Tibial nerve (tissue), 4 donors: ENCODE results near the gene DNAJB6. TPM values are rescaled to one million over a fixed set of nuclear protein-coding genes. Genes with fewer than 3 reads are reported as not detected.

Experiments
- DNase-seq, 2 donors: peaks; one replicate each; pipeline ENCODE4 v3.0.0-alpha.2; 2019; ENCODE audit warnings: low spot score in 2 of 2
- H3K27ac ChIP-seq, 4 donors: fragments of 200-600 bp; sonication (generic) in 3 of 4; one replicate each; pipeline ENCODE4 v1.5.1; 2017 to 2019; ENCODE audit warnings: mild to moderate bottlenecking in 1 of 4
- H3K27me3 ChIP-seq, 2 donors: fragments of 200-600 bp; sonication (generic) in 1 of 2; one replicate each; pipeline versions ENCODE4 v1.5.1 to v1.6.0; 2017 to 2019
- H3K36me3 ChIP-seq, 3 donors: fragments of 200-600 bp; sonication (generic); one replicate each; pipeline ENCODE4 v1.5.1; 2018 to 2019
- H3K4me1 ChIP-seq, 4 donors: fragments of 200-600 bp; sonication (generic) in 3 of 4; one replicate each; pipeline ENCODE4 v1.5.1; 2017 to 2019
- H3K4me3 ChIP-seq, 4 donors: fragments of 200-600 bp; sonication (generic) in 3 of 4; one replicate each; pipeline ENCODE4 v1.5.1; 2017 to 2019; ENCODE audit warnings: mild to moderate bottlenecking in 1 of 4, moderate library complexity in 1 of 4
- H3K9me3 ChIP-seq, 4 donors: fragments of 200-600 bp; sonication (generic) in 3 of 4; one replicate each; pipeline ENCODE4 v1.5.1; 2017 to 2019
- EP300 ChIP-seq, 2 donors: sonication (generic); formaldehyde crosslinking; IDR thresholded peaks; one replicate each; pipeline ENCODE4 v1.6.1; 2017; ENCODE audit warnings: antibody characterized with exemption in 2 of 2, mild to moderate bottlenecking in 1 of 2
- POLR2A ChIP-seq, 2 donors: fragments of 450-650 bp; IDR thresholded peaks; one replicate each; pipeline ENCODE4 v1.6.1; 2017; ENCODE audit warnings: antibody characterized with exemption in 2 of 2, mild to moderate bottlenecking in 2 of 2, moderate library complexity in 2 of 2
- WGBS, 2 donors: methylation state at CpG; one replicate each; pipeline ENCODE4 v1.1.5; 2018; 5-methylcytosine and 5-hydroxymethylcytosine counted together
- total RNA-seq, 4 donors: library from RNA; depleted of rRNA; stranded (reverse); fragments of >200 nt; gene quantifications; one replicate each; pipeline ENCODE4 v1.1.0, GENCODE V29; 2016
- TF ChIP-seq, protein P1 (sequence below), 5 experiments: fragments of 200-600 bp in 3 of 5; fragments of 450-650 bp in 2 of 5; sonication (generic) in 3 of 5; IDR thresholded peaks; one replicate each; pipeline ENCODE4 v1.5.1; 2016 to 2019; ENCODE audit warnings: antibody characterized with exemption in 5 of 5, mild to moderate bottlenecking in 3 of 5, moderate library complexity in 2 of 5

The DNAJB6 gene
- total RNA-seq, 4 donors from 2014 or later, result 85.5 to 106 (median 96.9) TPM

DNA sequence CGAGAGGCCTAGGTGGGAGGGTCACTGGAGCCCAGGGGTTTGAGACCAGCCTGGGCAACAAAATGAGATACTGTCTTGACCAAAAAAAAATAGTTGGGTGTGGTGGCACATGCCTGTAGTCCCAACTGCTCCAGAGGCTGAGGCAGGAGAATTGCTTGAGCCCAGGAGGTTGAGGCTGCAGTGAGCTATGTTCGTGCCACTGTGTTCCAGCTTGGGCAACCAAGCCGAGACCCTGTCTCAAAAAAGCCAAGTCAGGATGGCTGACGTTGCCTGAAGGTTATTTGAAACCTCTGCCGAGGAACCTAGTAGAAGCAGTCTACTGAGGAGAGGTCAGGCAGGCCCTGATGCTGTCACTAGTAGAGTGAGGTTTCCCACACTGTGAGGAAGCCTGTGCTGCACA, 22.8 kb downstream of the DNAJB6 start:
- Histone ChIP-seq H3K9me3 (no peaks in the 10 kb centered on the region), H3K4me3 (no peak overlapping the region), H3K36me3 (peaks cover 0 to 60% (median 16%) of the 10 kb centered on the region in 3 donors), H3K27me3 (no peaks in the 10 kb centered on the region), H3K27ac (no peak overlapping the region), H3K4me1 (peaks cover 0 to 49% (median 23%) of the 10 kb centered on the region in 4 donors)
- 81 to 84% methylated on average over 5 of the region's 5 CpGs for WGBS, 2 donors
- no peak for DNase-seq
- TF ChIP-seq POLR2A (IDR thresholded peaks at IDR 0.05), result no peak
- TF ChIP-seq EP300 (IDR thresholded peaks at IDR 0.05), result no peak
- TF ChIP-seq, protein P1, sequence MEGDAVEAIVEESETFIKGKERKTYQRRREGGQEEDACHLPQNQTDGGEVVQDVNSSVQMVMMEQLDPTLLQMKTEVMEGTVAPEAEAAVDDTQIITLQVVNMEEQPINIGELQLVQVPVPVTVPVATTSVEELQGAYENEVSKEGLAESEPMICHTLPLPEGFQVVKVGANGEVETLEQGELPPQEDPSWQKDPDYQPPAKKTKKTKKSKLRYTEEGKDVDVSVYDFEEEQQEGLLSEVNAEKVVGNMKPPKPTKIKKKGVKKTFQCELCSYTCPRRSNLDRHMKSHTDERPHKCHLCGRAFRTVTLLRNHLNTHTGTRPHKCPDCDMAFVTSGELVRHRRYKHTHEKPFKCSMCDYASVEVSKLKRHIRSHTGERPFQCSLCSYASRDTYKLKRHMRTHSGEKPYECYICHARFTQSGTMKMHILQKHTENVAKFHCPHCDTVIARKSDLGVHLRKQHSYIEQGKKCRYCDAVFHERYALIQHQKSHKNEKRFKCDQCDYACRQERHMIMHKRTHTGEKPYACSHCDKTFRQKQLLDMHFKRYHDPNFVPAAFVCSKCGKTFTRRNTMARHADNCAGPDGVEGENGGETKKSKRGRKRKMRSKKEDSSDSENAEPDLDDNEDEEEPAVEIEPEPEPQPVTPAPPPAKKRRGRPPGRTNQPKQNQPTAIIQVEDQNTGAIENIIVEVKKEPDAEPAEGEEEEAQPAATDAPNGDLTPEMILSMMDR (IDR thresholded peaks at IDR 0.05), result no peak

DNA sequence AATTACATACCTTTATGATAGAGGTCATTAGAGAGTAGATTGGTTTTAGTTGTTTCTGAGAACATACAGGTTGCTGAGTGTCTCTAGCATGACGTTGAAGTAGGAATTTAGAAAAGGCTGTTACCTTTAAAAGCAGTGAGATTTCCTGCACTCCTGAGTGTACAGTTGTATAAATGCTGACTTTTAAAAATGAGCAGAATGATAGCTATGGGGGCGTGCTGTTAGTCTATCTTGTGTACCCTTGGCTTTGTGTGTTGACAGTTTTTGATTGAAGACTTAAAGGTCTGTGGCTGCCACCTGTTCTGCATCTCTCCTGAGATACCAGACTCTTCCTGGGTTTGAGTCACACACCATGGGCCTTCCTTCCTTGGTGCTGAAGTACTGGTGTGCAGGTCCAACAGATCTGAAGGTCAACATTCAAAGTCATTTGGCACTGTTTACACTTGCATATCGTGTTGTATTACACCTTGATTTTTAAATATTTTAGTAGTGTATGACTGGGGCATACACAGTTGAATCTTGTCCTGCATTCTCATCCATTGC, 23.8 kb downstream of the DNAJB6 start:
- TF ChIP-seq EP300 (IDR thresholded peaks at IDR 0.05), result no peak
- TF ChIP-seq, protein P1 (IDR thresholded peaks at IDR 0.05), result no peak
- TF ChIP-seq POLR2A (IDR thresholded peaks at IDR 0.05), result no peak
- 76 to 80% methylated on average over 3 of the region's 3 CpGs for WGBS, 2 donors
- no peaks in the 10 kb centered on the region for H3K9me3 ChIP-seq
- peaks cover 0 to 39% (median 16%) of the 10 kb centered on the region in 4 donors for H3K4me1 ChIP-seq
- H3K27me3 ChIP-seq, result no peaks in the 10 kb centered on the region
- DNase-seq, result no peak
- H3K4me3 ChIP-seq, result no peak overlapping the region
- H3K27ac ChIP-seq, result no peak overlapping the region
- H3K36me3 ChIP-seq, result peaks cover 0 to 69% (median 16%) of the 10 kb centered on the region in 3 donors

DNA sequence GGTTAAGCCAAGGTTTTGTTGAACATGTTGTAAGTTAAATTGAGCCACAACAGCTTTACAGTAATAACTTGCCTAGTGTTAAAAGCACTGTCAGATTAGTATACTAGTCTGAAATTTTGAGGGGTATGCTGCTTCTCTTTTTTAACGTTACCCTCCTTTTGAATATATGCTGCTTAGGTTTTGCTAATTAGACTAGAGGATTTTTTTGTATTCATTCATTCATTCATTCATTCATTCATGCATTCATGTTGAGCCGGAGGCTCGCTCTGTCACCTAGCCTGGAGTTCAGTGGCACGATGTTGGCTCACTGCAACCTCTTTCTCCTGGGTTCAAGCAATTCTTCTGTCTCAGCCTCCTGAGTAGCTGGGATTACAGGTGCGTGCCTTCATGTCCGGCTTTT, 24.7 kb downstream of the DNAJB6 start:
- peaks cover 0 to 79% (median 16%) of the 10 kb centered on the region in 3 donors for H3K36me3 ChIP-seq
- H3K4me1 ChIP-seq, result peaks cover 0 to 30% (median 10%) of the 10 kb centered on the region in 4 donors

DNA sequence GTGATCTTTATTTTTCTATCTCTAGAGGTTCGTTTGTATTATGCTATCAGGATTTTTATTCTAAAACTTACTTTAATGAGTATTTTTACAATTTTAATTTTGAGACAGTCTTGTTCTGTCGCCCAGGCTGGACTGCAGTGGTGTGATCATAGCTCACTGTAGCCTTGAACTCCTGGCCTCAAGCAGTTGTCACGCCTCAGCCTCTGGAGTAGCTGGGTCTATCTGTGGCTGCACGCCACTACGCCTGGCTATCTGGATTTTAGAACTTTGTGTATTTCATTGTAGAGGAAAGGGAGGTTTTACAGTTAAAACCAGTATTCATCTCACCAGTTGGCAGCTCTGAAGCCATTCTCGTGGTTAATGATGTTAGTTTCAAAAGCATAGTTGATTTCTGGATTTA, 25.9 kb downstream of the DNAJB6 start:
- no peak overlapping the region for H3K4me3 ChIP-seq
- peaks cover 0 to 20% (median 6%) of the 10 kb centered on the region in 4 donors for H3K4me1 ChIP-seq
- 90 to 91% methylated on average over 6 of the region's 6 CpGs for WGBS, 2 donors
- DNase-seq, result no peak
- no peak for TF ChIP-seq POLR2A (IDR thresholded peaks at IDR 0.05)
- no peak for TF ChIP-seq EP300 (IDR thresholded peaks at IDR 0.05)
- TF ChIP-seq, protein P1 (IDR thresholded peaks at IDR 0.05), result no peak
- no peaks in the 10 kb centered on the region for H3K27me3 ChIP-seq
- H3K36me3 ChIP-seq, result peaks cover 0 to 91% (median 16%) of the 10 kb centered on the region in 3 donors
- H3K9me3 ChIP-seq, result no peaks in the 10 kb centered on the region
- no peak overlapping the region for H3K27ac ChIP-seq

More for the DNA sequence above, 24.7 kb downstream of the DNAJB6 start:
- Histone ChIP-seq H3K9me3 (no peaks in the 10 kb centered on the region), H3K27ac (no peak overlapping the region), H3K4me3 (no peak overlapping the region), H3K27me3 (no peaks in the 10 kb centered on the region)
- DNase-seq, result no peak
- TF ChIP-seq EP300 (IDR thresholded peaks at IDR 0.05), result no peak
- TF ChIP-seq POLR2A (IDR thresholded peaks at IDR 0.05), result no peak
- TF ChIP-seq, protein P1 (IDR thresholded peaks at IDR 0.05), result no peak
- 92 to 94% methylated on average over 6 of the region's 6 CpGs for WGBS, 2 donors

DNA sequence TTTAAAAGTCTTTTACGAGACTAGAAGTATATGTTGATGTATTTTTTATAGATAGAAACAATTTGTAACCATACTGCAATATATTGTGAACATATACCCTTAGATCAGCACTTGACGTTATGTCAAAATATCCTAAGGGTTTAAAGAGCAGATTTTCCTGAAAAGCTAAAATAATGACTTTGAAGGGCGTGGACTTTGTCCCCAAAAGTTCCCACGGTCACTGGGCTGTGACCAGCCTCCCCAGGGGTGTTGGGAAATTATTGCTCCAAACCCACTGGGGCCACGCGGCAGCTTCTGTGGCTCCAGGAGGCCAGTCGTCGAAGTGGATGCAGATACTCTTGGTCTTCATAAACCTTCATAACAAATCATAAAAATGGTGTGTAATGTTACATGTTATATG, 29.9 kb downstream of the DNAJB6 start:
- Histone ChIP-seq H3K4me3 (no peak overlapping the region), H3K4me1 (peaks cover 0 to 7% (median 0%) of the 10 kb centered on the region in 4 donors), H3K27ac (no peak overlapping the region), H3K36me3 (peaks cover 0 to 93% (median 17%) of the 10 kb centered on the region in 3 donors), H3K27me3 (no peaks in the 10 kb centered on the region), H3K9me3 (no peaks in the 10 kb centered on the region)
- WGBS, 2 donors, result 97% methylated on average over 8 of the region's 8 CpGs
- DNase-seq, result no peak
- TF ChIP-seq POLR2A (IDR thresholded peaks at IDR 0.05), result no peak
- TF ChIP-seq, protein P1 (IDR thresholded peaks at IDR 0.05), result no peak
